Measurements from ENCODE around the gene A3GALT2.

GRCh38 chr1:33328817-33329216 is 7.9 kb upstream of the A3GALT2 start:
- no peak for TF ChIP-seq CTCF (IDR thresholded peaks at IDR 0.05)
- no peak for TF ChIP-seq POLR2A (IDR thresholded peaks at IDR 0.05)

Measured in thyroid gland (tissue), 4 donors.